ENCODE results near the gene AGMO.

AGMO gene

GRCh38 chr7:15494711-15495110 lies 67.1 kb downstream of the AGMO start:
- no peak for DNase-seq (ENCODE audit: low read depth)
- no peak for TF ChIP-seq CTCF (IDR thresholded peaks at IDR 0.05; ENCODE audit: low read length, missing control alignments)
- H3K4me3 ChIP-seq (replicated peaks; ENCODE audit: low read depth, low read length) = no peak overlapping the region

- no peak for DNase-seq (ENCODE audit: low read depth)
- H3K4me3 ChIP-seq (replicated peaks; ENCODE audit: low read depth, low read length) = no peak overlapping the region
- no peak for TF ChIP-seq CTCF (IDR thresholded peaks at IDR 0.05; ENCODE audit: low read length, missing control alignments)
These were observed 70.5 kb downstream of the AGMO start for GRCh38 chr7:15491361-15491760.

- no peak overlapping the region for H3K4me3 ChIP-seq (replicated peaks; ENCODE audit: low read depth, low read length)
- no peak for TF ChIP-seq CTCF (IDR thresholded peaks at IDR 0.05; ENCODE audit: low read length, missing control alignments)
- no peak for DNase-seq (ENCODE audit: low read depth)
These were observed 71.5 kb downstream of the AGMO start for GRCh38 chr7:15490291-15490690.

GRCh38 chr7:15489861-15490260 lies 72.0 kb downstream of the AGMO start:
- TF ChIP-seq CTCF (IDR thresholded peaks at IDR 0.05; ENCODE audit: low read length, missing control alignments) = no peak
- H3K4me3 ChIP-seq (replicated peaks; ENCODE audit: low read depth, low read length) = no peak overlapping the region
- DNase-seq (ENCODE audit: low read depth) = no peak

GRCh38 chr7:15489383-15489782 lies 72.4 kb downstream of the AGMO start:
- no peak overlapping the region for H3K4me3 ChIP-seq (replicated peaks; ENCODE audit: low read depth, low read length)
- TF ChIP-seq CTCF (IDR thresholded peaks at IDR 0.05; ENCODE audit: low read length, missing control alignments) = no peak
- DNase-seq (ENCODE audit: low read depth) = no peak

GRCh38 chr7:15488401-15488800 lies 73.4 kb downstream of the AGMO start:
- DNase-seq (ENCODE audit: low read depth) = no peak
- TF ChIP-seq CTCF (IDR thresholded peaks at IDR 0.05; ENCODE audit: low read length, missing control alignments) = no peak
- no peak overlapping the region for H3K4me3 ChIP-seq (replicated peaks; ENCODE audit: low read depth, low read length)

- DNase-seq (ENCODE audit: low read depth) = no peak
- H3K4me3 ChIP-seq (replicated peaks; ENCODE audit: low read depth, low read length) = no peak overlapping the region
- no peak for TF ChIP-seq CTCF (IDR thresholded peaks at IDR 0.05; ENCODE audit: low read length, missing control alignments)
These were observed 73.9 kb downstream of the AGMO start for GRCh38 chr7:15487896-15488295.
